Esophagus muscularis mucosa (tissue), 4 donors: ENCODE data around the gene KCNK17.

Experiments
- EP300 ChIP-seq: sonication (generic); formaldehyde crosslinking; IDR thresholded peaks from one replicate; pipeline ENCODE4 v1.6.1; 2017; ENCODE audit warnings: antibody characterized with exemption
- POLR2A ChIP-seq: fragments of 450-650 bp; IDR thresholded peaks from one replicate; pipeline ENCODE4 v1.6.1; 2017; ENCODE audit warnings: antibody characterized with exemption, moderate library complexity, mild to moderate bottlenecking, low read depth
- POLR2AphosphoS5 ChIP-seq, 2 donors: sonication (generic); formaldehyde crosslinking; IDR thresholded peaks; one replicate each; pipeline ENCODE4 v1.6.1; 2017; ENCODE audit warnings: antibody characterized with exemption in 2 of 2
- TF ChIP-seq, protein P1 (sequence below), 3 experiments: fragments of 200-600 bp in 2 of 3; fragments of 450-650 bp in 1 of 3; sonication (generic) in 2 of 3; IDR thresholded peaks; one replicate each; pipeline ENCODE4 v1.5.1; 2017 to 2019; ENCODE audit warnings: antibody characterized with exemption in 3 of 3, mild to moderate bottlenecking in 2 of 3, moderate library complexity in 1 of 3

DNA sequence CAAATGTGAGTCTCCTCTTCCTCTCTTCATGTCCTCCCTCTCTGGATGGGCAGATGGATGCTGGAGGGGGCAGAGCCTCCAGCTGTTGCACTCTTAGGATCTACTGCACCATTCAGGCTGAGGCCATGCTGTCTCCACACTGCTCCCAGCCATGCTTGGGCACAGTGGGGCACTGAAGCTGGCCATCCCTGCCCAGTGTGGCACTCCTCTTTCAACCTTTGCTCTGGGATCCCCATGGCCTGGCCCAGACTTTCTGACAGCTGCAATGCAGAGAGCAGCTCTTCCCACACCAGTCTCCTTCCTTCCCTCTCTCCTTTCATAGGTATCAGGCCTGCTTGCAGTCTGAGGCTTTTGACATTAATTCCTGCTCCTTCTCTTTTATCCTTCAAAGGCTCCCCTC is 9.3 kb downstream of the KCNK17 start:
- no peak for TF ChIP-seq POLR2A
- no peak for TF ChIP-seq POLR2AphosphoS5 (IDR thresholded peaks at IDR 0.05)
- no peak for TF ChIP-seq EP300
- TF ChIP-seq, protein P1, sequence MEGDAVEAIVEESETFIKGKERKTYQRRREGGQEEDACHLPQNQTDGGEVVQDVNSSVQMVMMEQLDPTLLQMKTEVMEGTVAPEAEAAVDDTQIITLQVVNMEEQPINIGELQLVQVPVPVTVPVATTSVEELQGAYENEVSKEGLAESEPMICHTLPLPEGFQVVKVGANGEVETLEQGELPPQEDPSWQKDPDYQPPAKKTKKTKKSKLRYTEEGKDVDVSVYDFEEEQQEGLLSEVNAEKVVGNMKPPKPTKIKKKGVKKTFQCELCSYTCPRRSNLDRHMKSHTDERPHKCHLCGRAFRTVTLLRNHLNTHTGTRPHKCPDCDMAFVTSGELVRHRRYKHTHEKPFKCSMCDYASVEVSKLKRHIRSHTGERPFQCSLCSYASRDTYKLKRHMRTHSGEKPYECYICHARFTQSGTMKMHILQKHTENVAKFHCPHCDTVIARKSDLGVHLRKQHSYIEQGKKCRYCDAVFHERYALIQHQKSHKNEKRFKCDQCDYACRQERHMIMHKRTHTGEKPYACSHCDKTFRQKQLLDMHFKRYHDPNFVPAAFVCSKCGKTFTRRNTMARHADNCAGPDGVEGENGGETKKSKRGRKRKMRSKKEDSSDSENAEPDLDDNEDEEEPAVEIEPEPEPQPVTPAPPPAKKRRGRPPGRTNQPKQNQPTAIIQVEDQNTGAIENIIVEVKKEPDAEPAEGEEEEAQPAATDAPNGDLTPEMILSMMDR (IDR thresholded peaks at IDR 0.05): no peak
